ENCODE measurements around the gene JAM3.

DNA sequence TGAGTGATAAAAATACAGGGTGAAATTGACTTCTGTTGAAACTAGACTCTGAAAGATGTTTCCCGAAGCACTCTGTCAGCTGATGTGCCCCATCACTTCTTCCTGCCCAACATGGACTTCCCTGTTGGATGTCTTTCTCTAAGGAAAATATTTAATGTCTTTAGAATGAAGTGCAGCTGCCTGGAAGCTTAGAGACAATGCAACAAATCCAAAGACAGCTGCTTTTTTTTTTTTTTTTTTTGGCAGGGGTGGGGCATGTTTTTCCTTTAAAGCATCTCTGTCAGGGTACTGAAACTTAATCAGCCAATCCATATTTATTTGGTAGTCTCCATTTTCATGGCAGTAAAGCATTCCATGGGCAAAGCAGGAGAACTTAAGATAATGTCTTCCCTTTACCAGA is 5.9 kb downstream of the JAM3 start:
- TF ChIP-seq ZFP1 (CRISPR knock-in tag; IDR thresholded peaks at IDR 0.05): no peak
- TF ChIP-seq, protein P1, sequence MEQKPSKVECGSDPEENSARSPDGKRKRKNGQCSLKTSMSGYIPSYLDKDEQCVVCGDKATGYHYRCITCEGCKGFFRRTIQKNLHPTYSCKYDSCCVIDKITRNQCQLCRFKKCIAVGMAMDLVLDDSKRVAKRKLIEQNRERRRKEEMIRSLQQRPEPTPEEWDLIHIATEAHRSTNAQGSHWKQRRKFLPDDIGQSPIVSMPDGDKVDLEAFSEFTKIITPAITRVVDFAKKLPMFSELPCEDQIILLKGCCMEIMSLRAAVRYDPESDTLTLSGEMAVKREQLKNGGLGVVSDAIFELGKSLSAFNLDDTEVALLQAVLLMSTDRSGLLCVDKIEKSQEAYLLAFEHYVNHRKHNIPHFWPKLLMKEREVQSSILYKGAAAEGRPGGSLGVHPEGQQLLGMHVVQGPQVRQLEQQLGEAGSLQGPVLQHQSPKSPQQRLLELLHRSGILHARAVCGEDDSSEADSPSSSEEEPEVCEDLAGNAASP (CRISPR knock-in tag; IDR thresholded peaks at IDR 0.05; ENCODE audit: borderline replicate concordance): no peak
- TF ChIP-seq SALL2 (CRISPR knock-in tag; IDR thresholded peaks at IDR 0.05): no peak
- no peak for TF ChIP-seq ETV5 (CRISPR knock-in tag; IDR thresholded peaks at IDR 0.05; ENCODE audit: borderline replicate concordance)
- no peak for TF ChIP-seq JUND (CRISPR knock-in tag; IDR thresholded peaks at IDR 0.05)
- TF ChIP-seq, protein P2, sequence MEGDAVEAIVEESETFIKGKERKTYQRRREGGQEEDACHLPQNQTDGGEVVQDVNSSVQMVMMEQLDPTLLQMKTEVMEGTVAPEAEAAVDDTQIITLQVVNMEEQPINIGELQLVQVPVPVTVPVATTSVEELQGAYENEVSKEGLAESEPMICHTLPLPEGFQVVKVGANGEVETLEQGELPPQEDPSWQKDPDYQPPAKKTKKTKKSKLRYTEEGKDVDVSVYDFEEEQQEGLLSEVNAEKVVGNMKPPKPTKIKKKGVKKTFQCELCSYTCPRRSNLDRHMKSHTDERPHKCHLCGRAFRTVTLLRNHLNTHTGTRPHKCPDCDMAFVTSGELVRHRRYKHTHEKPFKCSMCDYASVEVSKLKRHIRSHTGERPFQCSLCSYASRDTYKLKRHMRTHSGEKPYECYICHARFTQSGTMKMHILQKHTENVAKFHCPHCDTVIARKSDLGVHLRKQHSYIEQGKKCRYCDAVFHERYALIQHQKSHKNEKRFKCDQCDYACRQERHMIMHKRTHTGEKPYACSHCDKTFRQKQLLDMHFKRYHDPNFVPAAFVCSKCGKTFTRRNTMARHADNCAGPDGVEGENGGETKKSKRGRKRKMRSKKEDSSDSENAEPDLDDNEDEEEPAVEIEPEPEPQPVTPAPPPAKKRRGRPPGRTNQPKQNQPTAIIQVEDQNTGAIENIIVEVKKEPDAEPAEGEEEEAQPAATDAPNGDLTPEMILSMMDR (CRISPR knock-in tag; IDR thresholded peaks at IDR 0.05): no peak
